ENCODE data around the gene KLF8. TPM values are rescaled to one million over a fixed set of nuclear protein-coding genes. Genes with fewer than 3 reads are reported as not detected.
"Not testable (repeated sequence)": the region's sequence is repeated elsewhere in the genome, so short reads cannot be mapped to it uniquely, and the experiment has no call there.

KLF8 gene
- 2.6 and 4.4 TPM in 2 replicates for total RNA-seq

DNA sequence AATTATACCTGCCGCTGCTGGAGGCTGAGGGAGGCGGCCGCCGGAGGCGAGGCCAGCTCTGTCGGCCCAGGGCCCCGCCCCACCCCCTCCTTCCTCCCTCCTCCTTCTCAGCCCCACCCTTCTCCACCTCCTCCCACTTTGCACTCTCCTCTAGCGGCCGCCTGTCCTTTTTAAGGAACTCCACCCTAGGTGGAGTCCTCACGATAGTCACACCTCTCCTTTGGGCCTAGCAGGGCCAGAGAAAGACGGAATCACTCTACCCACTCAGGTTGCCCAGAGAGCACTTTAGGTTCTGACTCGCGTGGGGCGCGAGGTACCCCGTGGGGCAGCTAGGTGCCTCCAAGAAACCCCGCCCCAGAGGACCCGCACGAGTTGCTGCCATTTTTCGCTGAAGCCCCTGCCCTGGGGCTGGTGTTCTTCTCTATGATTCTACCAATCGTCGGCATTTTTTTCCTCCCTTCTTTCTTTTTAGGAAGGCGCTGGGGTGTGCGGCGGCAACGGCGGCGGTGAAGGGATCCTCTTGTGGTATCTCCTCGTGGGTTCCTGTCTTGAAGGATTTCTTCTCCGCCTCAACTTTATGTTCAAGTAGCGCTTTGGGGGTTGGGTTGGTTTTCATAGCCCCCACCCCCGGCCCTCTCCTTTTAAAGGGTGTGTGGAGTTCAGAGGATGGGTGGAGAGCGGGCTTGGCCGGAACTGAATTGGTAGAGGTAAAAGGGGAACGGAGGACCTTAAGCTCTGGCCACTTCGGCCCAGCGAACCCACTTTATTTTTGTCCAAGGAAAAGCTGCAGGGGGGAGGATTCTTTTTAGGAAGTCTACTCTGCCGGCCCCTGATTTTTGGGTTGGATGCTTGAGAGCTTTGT is at the start of gene KLF8:
KLF8 (plus strand) TSS at position 136 of the 862 bp plus-strand sequence. CDS start 979 bp downstream, outside the sequence.
- no peak for DNase-seq (ENCODE audit: low read depth)
- Histone ChIP-seq H3K4me3 (ENCODE audit: low read depth, low read length) (peak within 1 kb of the TSS; percentile 35), H3K36me3 (ENCODE audit: control insufficient read depth, insufficient read depth, low read length) (no peaks in the 10 kb centered on the region), H3K27me3 (ENCODE audit: control insufficient read depth, insufficient read depth, low read length) (no peaks in the 10 kb centered on the region)
- TF ChIP-seq, protein P1, sequence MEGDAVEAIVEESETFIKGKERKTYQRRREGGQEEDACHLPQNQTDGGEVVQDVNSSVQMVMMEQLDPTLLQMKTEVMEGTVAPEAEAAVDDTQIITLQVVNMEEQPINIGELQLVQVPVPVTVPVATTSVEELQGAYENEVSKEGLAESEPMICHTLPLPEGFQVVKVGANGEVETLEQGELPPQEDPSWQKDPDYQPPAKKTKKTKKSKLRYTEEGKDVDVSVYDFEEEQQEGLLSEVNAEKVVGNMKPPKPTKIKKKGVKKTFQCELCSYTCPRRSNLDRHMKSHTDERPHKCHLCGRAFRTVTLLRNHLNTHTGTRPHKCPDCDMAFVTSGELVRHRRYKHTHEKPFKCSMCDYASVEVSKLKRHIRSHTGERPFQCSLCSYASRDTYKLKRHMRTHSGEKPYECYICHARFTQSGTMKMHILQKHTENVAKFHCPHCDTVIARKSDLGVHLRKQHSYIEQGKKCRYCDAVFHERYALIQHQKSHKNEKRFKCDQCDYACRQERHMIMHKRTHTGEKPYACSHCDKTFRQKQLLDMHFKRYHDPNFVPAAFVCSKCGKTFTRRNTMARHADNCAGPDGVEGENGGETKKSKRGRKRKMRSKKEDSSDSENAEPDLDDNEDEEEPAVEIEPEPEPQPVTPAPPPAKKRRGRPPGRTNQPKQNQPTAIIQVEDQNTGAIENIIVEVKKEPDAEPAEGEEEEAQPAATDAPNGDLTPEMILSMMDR (IDR thresholded peaks at IDR 0.05; ENCODE audit: insufficient read depth, low read length, poor library complexity, severe bottlenecking), result no peak

DNA sequence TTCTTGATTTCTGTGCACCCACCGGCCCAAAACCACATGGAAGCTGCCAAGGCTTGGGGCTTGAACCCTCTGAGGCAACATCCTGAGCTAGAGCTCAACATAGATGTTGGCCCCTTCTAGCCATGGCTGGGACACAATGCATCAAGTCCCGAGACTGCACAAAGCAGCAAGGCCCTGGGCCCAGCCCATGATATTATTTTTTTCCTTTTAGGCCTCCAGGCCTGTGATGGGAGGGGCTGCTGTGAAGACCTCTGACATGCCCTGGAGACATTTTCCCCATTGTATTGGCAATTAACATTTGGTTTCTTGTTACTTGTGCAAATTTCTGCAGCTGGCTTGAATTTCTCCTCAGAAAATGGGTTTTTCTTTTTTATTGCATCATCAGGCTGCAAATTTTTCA is 25.2 kb upstream of the KLF8 start:
- H3K36me3 ChIP-seq (ENCODE audit: control insufficient read depth, insufficient read depth, low read length); H3K4me3 ChIP-seq (ENCODE audit: low read depth, low read length); H3K27me3 ChIP-seq (ENCODE audit: control insufficient read depth, insufficient read depth, low read length); DNase-seq (ENCODE audit: low read depth): not testable (repeated sequence)

DNA sequence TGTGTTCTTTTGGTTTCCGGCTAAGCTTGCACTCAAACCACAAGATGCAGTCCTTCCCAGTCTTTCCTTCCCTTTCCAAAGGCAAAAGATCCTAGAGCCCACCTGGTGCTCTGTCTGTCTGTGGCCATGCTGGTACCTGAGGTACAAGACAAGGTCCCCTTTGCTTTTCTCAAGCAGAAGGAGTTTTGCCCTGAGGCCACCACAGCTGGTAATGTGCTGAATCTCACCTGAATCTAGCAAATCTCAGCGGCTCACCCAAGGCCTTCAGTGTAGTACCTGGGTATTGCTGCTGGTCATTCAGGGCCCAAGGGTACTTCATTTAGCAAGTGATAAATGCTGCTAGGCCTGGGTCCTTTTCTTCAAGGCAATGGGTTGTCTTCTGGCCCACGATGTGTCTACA is 20.5 kb upstream of the KLF8 start:
- DNase-seq (ENCODE audit: low read depth), result no peak
- TF ChIP-seq, protein P1 (IDR thresholded peaks at IDR 0.05; ENCODE audit: insufficient read depth, low read length, poor library complexity, severe bottlenecking), result no peak
- Histone ChIP-seq H3K4me3 (ENCODE audit: low read depth, low read length) (no peak overlapping the region), H3K36me3 (ENCODE audit: control insufficient read depth, insufficient read depth, low read length) (no peaks in the 10 kb centered on the region), H3K27me3 (ENCODE audit: control insufficient read depth, insufficient read depth, low read length) (no peaks in the 10 kb centered on the region)

DNA sequence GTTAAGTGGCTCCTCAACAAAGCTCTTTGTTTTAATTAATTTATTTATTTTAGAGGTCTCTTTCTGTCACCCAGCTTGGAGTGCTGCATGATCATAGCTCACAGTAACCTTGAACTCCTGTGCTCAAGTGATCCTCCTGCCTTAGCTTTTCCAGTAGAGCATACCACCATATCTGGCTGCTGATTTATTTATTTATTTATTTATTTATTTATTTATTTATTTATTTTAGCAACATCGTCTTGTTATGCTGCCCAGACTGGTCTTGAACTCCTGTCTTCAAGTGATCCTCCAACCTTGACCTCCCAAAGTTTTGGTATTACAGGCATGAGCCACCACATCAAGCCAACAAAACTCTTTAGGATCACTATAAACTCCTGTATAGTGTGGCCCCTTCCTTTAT is 15.8 kb upstream of the KLF8 start:
- Histone ChIP-seq H3K36me3 (ENCODE audit: control insufficient read depth, insufficient read depth, low read length) (no peaks in the 10 kb centered on the region), H3K4me3 (ENCODE audit: low read depth, low read length) (no peak overlapping the region), H3K27me3 (ENCODE audit: control insufficient read depth, insufficient read depth, low read length) (no peaks in the 10 kb centered on the region)
- DNase-seq (ENCODE audit: low read depth), result no peak
- TF ChIP-seq, protein P1 (IDR thresholded peaks at IDR 0.05; ENCODE audit: insufficient read depth, low read length, poor library complexity, severe bottlenecking), result no peak

DNA sequence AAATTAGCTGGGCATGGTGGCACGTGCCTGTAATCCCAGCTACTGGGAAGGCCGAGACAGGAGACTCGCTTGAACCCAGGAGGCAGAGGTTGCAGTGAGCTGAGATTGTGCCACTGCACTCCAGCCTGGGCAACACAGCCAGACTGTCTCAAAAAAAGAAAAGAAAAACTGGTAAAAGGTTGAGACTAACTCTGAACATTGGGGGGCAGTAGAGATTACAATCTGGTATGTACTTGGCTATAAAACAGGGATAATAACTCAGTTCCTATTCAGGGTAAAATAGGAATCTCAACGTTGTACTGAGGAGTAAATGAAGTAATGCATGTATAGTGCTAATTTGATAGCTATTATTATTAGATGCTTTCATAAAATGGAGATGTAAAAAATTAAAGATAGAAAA is 12.5 kb upstream of the KLF8 start:
- Histone ChIP-seq H3K27me3 (ENCODE audit: control insufficient read depth, insufficient read depth, low read length) (no peaks in the 10 kb centered on the region), H3K36me3 (ENCODE audit: control insufficient read depth, insufficient read depth, low read length) (no peaks in the 10 kb centered on the region), H3K4me3 (ENCODE audit: low read depth, low read length) (no peak overlapping the region)
- DNase-seq (ENCODE audit: low read depth), result no peak
- TF ChIP-seq, protein P1 (IDR thresholded peaks at IDR 0.05; ENCODE audit: insufficient read depth, low read length, poor library complexity, severe bottlenecking), result peak; percentile 16

DNA sequence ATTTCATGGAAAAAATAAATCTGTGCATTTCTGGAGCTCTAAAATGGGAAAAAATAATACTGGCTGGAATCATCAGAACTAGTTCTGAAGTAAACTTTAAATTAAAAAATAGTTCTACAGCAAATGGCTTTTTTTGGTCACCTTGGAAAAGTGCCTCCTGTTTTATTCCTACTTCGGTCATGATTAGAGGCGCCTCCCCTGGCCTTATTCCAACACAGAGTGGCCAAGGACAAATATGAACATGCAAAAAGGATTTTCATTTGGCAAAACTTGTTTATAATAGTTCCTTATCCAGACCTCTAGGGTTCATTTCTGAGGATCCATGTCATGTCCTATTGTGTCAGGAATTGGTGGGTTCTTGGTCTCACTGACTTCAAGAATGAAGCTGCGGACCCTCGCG is 11.1 kb upstream of the KLF8 start:
- no peaks in the 10 kb centered on the region for H3K36me3 ChIP-seq (ENCODE audit: control insufficient read depth, insufficient read depth, low read length)
- TF ChIP-seq, protein P1 (IDR thresholded peaks at IDR 0.05; ENCODE audit: insufficient read depth, low read length, poor library complexity, severe bottlenecking), result no peak
- H3K27me3 ChIP-seq (ENCODE audit: control insufficient read depth, insufficient read depth, low read length), result no peaks in the 10 kb centered on the region
- no peak for DNase-seq (ENCODE audit: low read depth)
- no peak overlapping the region for H3K4me3 ChIP-seq (ENCODE audit: low read depth, low read length)

Data from kidney epithelial cell (primary cell).